A172 (cell line): ENCODE measurements around the gene DOCK3. TPM values are rescaled to one million over a fixed set of nuclear protein-coding genes. Genes with fewer than 3 reads are reported as not detected.
A peak's percentile ranks its signal among the peaks of the same experiment; 100 is the strongest.
"Not testable (repeated sequence)": the region's sequence is repeated elsewhere in the genome, so short reads cannot be mapped to it uniquely, and the experiment has no call there.

ENCODE experiments used
- DNase-seq: peaks from one replicate; pipeline ENCODE4 v3.0.0-alpha.2; 2015; ENCODE audit warnings: low spot score
- total RNA-seq: library from RNA; depleted of rRNA; stranded (reverse); fragments of >200 nt; shearing (Covaris generic); gene quantifications from 2 replicates; pipeline ENCODE4 v1.2.3, GENCODE V29; 2014

Gene DOCK3
- total RNA-seq, 1 experiment from 2014 or later, result 1.4 TPM

DNA sequence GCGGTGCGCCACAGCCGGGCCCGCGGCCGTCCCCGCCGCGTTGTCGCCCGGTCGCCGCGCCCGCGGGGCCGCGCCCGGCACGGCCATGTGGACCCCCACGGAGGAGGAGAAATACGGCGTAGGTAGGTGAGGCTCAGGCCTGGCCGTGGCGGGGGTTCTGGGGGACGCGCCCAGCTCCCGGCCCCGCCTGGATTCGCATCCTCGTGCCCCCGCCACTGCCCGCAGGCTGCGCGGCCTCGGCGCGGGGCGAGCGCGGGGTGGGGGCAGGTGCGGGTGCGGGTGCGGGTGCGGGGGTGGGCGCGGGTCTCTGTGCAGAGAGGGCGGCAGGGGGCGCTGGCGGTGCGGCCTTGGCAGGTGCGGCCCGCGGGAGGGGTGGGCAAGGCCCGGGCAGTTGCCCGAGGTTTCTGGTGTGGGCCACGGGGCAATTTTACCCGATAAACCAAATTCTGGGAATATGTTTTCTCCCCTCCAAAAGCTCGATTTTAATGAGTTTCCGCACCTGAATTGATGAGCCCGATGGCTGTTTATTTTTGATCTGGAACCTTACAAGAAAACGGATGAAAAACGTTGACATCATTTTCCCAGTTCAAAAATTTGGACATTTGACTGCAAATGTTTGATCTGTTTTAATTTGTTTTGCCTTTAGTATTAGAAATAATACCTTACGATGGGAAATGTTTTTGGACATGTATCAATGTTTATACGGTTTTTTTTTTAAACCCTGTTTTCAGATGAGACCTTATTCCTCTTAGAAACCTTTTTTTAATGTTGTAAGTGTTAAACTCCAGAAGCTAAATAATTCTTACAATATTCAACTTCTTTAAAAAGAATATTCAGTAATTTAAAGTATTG, 678 bp downstream of the DOCK3 start:
- DNase-seq, result no peak

DNA sequence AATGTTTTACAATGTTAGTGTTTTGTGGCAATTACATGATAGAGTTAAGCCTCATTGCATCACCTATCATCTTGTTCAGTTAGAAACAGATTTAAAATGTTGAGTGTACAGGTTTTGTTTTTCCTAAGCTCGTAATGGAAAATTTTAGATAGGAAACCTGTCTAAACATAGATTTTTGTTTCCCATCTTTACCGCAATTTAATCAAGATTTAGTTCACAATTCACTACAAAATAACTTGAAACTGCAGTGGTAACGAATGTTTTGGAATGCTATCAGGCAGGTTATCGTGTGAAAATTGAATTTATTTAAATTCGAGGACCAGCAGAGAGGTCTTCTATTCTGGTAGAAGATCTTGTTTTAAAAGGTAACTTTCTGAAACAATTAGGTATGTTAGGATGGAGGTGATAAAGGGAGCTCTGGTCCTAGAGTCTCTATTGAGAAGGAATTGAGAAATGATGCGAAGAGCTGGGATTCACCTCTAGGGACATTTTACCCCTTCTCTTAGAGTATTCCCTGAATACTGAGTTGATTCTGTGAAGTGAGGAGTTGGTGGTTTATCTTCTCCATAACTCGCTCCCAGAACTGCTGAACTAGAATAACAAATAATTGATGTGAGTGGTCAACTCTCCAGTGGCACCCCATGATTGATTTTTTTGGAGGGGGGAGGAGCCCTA, 1.4 kb downstream of the DOCK3 start:
- no peak for DNase-seq

DNA sequence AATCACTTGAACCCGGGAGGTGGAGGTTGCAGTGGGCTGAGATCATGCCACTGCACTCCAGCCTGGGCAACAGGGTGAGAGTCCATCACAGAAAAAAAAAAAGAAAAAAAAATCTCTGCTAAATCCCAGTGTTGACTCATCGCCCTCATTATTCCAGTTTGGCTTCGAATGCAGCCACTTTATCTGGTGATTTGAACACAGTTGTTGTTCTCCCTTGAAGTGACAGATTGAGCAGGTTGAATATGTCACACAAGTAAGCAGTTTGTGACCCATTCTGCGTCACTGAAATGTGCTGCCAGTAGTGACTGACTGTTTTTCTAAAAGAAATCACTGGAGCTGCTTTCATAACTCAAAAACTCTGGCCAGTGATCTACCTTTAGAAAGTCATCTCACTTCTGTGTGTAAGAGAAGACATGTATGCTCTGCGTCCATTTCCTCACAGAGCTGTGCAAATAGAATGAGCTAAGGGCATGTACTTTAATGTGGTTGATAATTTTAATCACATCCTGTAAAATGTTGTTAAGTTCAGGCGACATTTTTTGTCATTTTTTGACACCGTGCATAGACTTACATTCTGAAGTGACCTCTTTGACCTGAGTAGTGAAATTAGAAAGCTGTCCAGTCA, 12.5 kb downstream of the DOCK3 start:
- peak; percentile 44 for DNase-seq

DNA sequence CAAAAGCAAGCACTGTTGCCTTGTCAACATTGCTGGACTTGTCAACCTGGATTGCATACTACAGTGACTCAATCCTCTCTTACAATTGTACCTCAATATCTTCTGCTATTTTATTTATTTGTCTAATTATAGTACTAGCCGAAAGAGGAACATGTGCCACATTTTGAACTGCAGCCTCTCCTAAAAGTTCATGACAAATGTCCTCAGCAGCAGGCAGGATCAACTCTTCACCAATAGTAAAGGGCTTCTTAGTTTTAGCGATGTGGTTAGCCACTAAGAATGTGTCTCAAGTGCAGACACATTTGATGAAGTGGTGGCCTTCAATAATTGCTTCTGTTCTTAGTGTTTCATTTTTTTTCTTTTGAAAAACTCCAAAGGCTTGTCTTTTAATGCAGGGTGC, 13.2 kb downstream of the DOCK3 start:
- DNase-seq, result no peak

DNA sequence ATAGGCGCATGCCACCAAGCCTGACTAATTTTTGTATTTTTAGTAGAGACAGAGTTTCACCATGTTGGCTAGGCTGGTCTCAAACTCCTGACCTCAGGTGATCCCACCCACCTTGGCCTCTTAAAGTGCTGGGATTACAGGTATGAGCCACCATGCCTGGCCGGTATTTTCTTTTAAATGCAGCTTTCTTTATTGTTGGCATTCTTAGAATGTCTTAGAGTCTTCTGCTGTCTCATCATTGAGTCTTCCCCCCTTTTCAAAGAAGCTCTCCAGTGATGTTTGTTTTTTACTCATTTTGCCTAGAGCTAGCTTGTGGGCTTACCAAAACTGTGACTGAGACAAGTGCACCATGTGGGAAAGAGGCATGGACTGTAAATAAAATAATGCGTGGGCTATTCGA, 13.9 kb downstream of the DOCK3 start:
- not testable (repeated sequence) for DNase-seq

DNA sequence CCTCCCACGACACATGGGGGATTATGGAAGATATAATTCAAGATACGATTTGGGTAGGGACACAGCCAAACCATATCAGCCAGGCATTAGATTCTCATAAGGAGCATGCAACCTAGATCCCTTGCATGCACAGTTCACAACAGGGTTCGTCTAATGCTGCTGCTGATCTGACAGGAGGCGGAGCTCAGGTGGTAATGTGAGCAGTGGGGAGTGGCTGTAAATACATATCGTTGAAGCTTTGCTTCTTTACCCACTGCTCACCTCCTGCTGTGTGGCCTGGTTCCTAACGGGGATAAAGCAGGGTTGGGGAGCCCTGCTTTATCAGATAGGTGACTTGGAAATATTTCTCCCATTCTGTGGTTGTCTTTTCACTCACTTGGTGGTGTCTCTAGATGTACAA, 14.8 kb downstream of the DOCK3 start:
- no peak for DNase-seq

DNA sequence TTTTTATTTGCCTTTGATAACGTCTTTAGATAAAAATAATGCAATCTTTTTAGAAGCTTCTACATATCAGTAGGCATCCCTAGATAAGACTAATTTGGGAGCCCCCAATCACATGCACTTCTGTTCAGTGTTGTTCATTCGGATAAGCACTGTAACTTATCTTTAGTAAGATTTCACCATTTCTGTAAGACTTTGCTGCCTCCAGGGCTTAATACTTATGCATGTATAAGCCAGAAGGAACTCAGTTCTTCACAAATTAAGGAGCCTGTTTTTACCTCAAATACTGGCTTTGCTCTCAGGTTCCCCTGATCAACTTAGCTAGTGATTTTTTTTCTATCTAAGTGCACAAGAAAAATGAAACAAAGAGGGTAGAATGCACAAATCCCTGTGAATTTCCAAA, 20.3 kb downstream of the DOCK3 start:
- no peak for DNase-seq

DNA sequence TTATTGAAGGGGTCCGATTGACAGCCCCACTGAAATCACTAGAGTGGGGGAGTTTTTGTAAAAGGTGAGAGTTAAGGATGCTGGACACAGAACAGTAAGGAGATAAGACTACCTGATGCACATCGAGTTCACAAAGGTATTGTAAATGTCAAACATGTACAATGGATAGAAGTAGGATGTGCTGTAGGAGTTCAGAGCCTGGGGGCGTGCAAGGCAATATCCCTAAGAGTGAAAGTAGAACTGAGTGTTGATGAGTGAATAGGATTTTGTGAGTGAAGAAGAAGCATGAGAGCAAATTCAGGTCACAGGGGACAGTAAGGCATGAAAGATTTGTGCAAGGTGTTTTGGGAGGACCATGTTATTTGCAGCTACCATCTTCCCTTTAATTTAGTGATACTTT, 21.5 kb downstream of the DOCK3 start:
- DNase-seq, result no peak

DNA sequence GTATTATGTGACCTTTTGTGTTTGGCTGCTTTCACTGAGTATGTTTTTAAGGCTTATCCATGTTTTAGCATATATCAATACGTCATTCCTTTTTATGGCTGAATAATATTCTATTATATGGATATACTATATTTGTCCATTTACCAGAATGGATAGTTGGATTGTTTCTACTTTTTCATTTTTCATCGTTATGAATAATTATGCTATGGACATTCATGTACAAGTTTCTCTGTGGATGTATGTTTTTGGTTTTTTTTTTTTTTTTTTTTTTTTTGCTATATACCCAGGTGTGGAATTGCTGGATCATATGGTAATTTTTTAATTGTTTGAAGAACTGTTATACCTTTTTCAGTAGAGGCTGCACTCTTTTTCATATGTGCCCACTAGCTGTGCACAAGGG, 23.5 kb downstream of the DOCK3 start:
- no peak for DNase-seq

DNA sequence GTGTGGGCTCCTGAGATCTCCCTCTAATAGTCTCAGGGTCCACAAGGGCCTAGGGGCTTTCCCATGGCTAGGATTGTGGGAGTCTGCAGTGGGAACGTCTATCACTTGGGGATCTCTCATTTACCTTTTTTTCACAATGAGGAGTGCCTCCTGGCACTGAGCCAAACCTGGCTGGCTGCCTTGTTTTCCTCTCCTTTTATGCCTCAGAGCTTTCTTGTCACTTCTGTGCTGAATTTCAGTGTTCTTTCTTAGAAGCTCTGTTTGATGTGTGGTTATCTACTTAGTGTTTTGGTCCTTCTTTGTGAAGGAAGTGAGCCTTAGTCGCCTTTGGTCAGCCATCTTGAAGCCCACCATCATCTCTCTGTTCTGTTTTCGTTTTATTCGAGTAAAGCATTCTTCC, 33.9 kb downstream of the DOCK3 start:
- DNase-seq, result no peak

DNA sequence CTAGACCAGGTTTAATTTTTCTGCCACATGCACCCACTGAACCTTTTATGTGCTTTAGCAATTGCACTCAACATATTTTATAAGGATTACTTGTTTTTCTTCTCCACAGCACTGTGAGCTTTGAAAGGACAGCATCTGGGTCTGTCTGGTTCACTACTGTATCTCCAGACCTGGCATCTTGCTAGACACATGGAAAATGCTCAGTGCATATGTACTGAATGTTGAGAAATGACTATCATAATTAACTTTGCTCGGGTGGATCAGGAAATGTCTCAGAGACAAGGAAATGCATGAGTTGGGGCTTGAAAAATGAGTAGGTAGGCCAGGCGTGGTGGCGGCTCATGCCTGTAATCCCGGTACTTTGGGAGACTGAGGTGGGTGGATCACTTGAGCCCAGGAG, 40.2 kb downstream of the DOCK3 start:
- DNase-seq, result no peak

DNA sequence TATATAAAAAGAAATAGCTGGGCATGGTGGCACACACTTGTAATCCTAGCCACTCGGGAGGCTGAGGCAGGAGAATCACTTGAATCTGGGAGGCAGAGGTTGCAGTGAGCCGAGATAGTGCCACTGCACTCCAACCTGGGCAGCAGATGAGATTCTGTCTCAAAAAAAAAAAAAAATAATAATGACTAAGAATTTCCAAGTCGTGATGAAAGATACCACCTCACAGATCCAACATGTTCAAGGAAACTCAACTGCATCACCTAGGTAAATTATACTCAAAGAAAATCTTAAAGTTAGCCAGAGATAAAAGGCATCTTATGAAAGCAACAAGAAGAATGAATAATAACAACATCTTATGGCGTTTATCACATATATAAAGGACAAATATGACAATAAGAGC, 50.1 kb downstream of the DOCK3 start:
- DNase-seq, result no peak

DNA sequence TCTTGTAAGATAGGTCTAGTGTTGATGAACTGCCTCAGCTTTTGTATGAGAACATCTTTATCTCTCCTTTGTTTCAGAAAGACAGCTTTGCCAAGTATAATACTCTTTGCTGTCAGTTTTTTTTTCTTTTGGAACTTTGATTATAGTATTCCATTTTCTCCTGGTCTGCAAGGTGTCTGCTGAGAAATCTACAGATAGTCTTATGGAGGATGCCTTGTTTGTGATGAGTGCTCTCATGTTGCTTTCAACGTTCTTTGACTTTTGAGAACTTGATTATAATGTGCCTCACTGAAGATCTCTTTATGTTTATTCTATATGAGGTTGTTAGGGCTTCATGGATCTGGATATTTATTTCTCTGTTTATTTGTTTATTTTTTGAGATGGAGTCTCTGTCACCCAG, 60.3 kb downstream of the DOCK3 start:
- DNase-seq, result no peak

DNA sequence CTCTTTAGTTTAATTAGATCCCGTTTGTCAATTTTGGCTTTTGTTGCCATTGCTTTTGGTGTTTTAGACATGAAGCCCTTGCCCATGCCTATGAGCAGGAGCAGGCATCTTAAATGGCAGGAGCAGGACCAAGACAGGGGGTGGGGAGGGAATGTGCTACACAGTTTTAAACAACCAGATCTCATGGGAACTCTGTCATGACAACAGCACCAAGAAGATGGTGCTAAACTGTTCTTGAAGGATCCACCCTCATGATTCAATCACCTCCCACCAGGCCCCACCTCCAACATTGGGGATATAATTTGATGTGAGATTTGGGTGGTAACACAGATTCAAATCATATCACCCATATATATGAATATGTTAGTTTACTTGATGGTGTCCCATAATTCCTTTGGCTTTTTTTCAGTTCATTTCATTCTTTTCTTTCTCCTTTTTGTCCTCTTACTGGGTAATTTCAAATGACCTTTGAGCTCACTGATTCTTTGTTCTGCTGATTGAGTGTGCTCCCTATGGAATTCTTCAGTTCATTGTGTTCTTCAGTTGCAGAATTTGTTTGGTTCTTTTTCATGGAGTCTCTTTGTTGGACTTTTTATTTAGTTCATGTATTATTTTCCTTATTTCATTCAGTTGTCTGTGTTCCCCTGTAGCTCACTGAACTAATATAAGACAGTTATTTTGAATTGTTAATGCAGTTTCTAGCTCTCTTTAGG, 62.6 kb downstream of the DOCK3 start:
- no peak for DNase-seq

DNA sequence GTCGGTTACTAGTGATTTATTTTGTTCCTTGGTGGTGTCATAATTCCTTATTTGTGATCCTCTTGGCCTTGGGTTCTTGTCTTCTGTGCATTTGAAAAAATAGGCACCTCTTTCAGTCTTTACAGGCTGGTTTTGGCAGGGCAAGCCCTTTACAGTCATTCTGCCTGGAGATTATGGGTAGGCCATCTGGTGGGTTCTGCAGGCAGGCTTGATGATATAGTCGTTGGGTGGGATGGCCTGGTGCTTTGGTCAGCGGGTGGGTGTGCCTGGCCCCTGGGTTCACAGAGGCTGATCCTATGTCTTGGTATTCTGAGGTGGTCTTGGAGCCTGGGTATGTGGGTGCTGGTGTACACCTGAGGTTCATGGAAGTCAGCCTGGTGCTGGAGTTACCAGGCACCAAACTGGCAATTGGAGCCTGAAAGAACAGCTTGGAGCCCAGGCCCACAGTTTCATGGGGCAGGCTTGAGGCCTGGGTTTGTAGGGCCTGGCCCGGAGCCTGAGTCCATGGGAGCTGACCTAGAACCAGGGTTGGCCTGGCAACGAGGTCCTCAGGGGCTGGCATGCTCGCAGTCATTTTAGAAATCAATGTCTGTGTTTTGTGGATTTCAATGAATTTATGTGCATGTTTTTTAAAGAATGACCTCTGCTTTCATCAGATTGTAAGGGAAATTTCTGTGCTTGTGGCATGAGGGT, 63.3 kb downstream of the DOCK3 start:
- no peak for DNase-seq

DNA sequence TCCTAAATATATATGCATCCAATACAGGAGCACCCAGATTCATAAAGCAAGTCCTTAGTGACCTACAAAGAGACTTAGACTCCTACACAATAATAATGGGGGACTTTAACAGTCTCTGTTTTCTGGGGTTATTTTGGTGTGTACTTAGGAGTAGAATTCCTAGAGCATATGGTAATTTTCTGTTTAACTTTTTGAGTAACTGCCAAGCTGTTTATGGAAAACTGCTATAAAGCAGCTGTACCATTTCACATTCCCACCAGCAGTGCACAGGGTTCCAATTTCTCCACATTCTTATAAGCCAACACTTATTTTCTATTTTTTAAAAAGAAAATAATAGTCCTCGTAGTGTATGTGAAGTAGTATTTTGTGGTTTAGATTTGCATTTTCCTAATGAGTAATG, 68.9 kb downstream of the DOCK3 start:
- DNase-seq, result no peak

DNA sequence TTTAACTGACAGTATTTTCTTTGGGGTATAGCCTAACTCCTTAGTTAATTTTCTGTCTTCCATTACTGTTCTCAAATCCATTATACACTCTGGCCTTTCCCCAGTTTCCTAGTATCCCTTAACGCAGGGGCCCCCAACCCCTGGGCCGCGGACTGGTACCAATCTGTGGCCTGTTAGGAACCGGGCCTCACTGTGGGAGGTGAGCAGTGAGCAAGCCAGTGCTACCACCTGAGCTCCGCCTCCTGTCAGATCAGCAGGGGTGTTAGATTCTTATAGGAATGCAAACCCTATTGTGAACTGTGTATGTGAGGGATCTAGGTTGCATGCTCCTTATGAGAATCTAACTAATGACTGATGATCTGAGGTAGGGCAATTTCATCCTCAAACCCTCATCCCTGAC, 75.1 kb downstream of the DOCK3 start:
- no peak for DNase-seq

DNA sequence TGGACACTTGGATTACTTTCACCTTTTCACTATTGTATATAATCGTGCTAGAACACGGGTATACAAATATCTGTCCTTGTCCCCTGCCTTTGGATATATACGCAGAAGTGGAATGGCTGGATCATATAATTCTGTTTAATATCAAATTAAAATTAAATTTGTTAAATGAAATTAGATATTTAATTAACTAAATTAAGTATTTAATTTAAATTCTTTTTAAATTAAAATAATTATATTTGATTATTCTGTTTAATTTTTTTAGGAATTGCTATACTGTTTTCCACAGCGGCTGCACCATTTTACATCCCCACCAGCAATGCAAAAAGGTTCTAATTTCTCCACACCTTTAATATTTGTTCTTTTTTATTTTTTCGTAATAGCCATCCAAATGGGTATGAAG, 84.3 kb downstream of the DOCK3 start:
- DNase-seq, result no peak

DNA sequence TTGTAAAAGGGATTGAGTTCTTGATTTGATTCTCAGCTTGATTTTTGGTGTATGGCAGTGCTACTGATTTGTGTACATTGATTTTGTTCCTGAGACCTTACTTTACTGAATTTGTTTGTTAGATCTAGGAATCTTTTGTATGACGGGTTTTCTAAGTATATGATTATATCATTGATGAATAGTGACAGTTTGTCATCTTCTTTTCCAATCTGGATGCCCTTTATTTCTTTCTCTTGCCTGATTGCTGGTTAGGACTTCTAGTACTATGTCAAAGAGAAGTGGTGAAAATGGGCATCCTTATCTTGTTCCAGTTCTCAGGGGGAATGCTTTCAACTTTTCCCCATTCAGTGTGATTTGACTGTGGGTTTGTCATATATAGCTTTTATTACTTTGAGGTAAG, 103.0 kb downstream of the DOCK3 start:
- no peak for DNase-seq

DNA sequence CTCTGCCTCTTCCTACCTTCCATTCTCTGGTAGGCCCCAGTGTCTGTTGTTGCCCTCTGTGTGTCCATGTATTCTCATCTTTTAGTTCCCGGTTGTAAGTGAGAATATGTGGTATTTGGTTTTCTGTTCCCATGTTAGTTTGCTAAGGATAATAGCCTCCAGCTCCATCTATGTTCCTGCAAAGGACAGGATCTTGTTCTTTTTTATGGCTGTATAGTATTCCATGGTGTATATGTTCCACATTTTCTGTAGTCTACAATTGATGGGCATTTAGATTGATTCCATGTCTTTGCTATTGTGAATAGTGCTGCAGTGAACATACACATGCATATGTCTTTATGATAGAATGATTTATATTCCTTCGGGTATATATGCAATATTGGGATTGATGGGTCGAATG, 107.0 kb downstream of the DOCK3 start:
- not testable (repeated sequence) for DNase-seq

DNA sequence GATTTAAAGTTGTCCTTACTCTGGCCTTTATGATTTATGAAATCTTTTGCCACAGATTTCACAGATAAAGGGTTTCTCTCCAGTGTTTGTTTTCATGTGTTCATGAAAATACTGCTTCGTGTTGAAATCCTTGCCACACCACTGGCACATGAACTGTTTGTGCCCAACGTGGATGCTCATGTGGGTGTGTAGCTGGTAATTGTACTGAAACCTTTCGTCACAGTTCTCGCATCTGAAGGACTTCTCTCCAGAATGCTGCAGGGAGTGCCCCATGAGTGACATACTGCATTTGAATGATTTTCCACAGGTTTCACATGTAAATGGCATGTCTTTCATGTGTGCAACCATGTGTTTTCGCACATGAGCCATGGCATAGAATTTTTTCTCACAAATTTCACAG, 111.9 kb downstream of the DOCK3 start:
- DNase-seq, result no peak

DNA sequence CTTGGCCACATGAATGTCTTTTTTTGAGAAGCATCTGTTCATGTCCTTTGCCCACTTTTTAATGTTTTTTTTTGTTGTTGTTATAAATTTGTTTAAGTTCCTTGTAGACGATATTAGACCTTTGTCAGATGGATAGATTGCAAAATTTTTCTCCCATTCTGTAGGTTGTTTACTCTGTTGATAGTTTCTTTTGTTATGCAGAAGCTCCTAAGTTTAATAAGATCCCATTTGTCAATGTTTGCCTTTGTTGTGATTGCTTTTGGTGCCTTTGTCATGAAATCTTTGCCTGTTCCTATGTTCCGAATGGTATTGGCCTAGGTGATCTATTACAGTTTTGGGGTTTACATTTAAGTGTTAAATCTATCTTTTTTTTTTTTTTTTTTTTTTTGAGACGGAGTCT, 116.2 kb downstream of the DOCK3 start:
- DNase-seq, result not testable (repeated sequence)
